ENCODE data around the gene CRISPLD2. TPM values are rescaled to one million over a fixed set of nuclear protein-coding genes. Genes with fewer than 3 reads are reported as not detected.

Gene CRISPLD2
- total and polyA plus RNA-seq, 10 of the 15 experiments (the other 5 are each of a cell fraction or from before 2014, with no cell fraction given): 0.03 to 0.30 (median 0.08) TPM; not detected in 5

- peaks cover 4 to 6% of the 10 kb centered on the region in 2 experiments; a peak in 3 of 4 replicates for H3K27me3 ChIP-seq (replicated peaks in 1 of 2; ENCODE audit: control insufficient read depth in 2 of 2, insufficient read depth in 2 of 2, low read length in 1 of 2)
- ChIA-PET CTCF (no interaction called here), RAD21 (ENCODE audit: unreplicated experiment) (no interaction called here), SMC1A (ENCODE audit: uncharacterized antibody, unreplicated experiment) (no interaction called here), POLR2A (no interaction called here)
- no peak overlapping the region for H3K9ac ChIP-seq (ENCODE audit: control insufficient read depth, insufficient read depth, low read length)
- no peaks in the 10 kb centered on the region for H3K79me2 ChIP-seq (ENCODE audit: control insufficient read depth, insufficient read depth, low read length)
- no peak overlapping the region for H3K27ac ChIP-seq (ENCODE audit: control insufficient read depth, insufficient read depth)
- H3K4me3 ChIP-seq: no peak overlapping the region
- H3K36me3 ChIP-seq (ENCODE audit: control insufficient read depth in 2 of 2, insufficient read depth in 2 of 2, low read length in 1 of 2): no peaks in the 10 kb centered on the region
- FAIRE-seq (no peak), ATAC-seq (no peak), DNase-seq (ENCODE audit: low read depth, low spot score) (no peak)
- no peak overlapping the region for H3K4me2 ChIP-seq (ENCODE audit: control insufficient read depth, insufficient read depth)
- H2AFZ ChIP-seq (ENCODE audit: control insufficient read depth, low read depth, low read length): no peak overlapping the region
- H3K9me3 ChIP-seq (replicated peaks; ENCODE audit: control insufficient read depth, insufficient read depth, low read length): no peaks in the 10 kb centered on the region
- TF ChIP-seq IRF4 (IDR thresholded peaks at IDR 0.05; ENCODE audit: low read depth, low read length) (no peak), RELB (IDR thresholded peaks at IDR 0.05; ENCODE audit: low read depth) (no peak), SMAD1 (IDR thresholded peaks at IDR 0.05; ENCODE audit: low read depth, partially characterized antibody) (no peak), HDAC6 (IDR thresholded peaks at IDR 0.05; ENCODE audit: unreplicated experiment) (no peak), EP300 (IDR thresholded peaks at IDR 0.05; ENCODE audit: borderline replicate concordance in 1 of 2, control insufficient read depth in 1 of 2, low read depth in 2 of 2, low read length in 2 of 2) (no peak), NFIC (IDR thresholded peaks at IDR 0.05; ENCODE audit: low read depth, low read length) (no peak), NFYB (IDR thresholded peaks at IDR 0.05; ENCODE audit: insufficient read depth, low read depth, low read length) (no peak), LARP7 (IDR thresholded peaks at IDR 0.05) (no peak), CHD4 (IDR thresholded peaks at IDR 0.05) (no peak), USF2 (IDR thresholded peaks at IDR 0.05; ENCODE audit: borderline replicate concordance, low read depth, low read length) (no peak)
- intact Hi-C loops (cut with micrococcal nuclease; ENCODE audit: unreplicated experiment) (no loop called here), in situ Hi-C loops (cut with MboI) (no loop called here)
- H3K4me1 ChIP-seq (ENCODE audit: control insufficient read depth, insufficient read depth, low read length): no peaks in the 10 kb centered on the region
- BruUV-seq (replicated peaks): no TSS peak
- 46% methylated on average over 8 of the region's 18 CpGs for WGBS (ENCODE audit: insufficient coverage, insufficient replicate concordance, low lambda C conversion rate, missing lambda C conversion rate)
- no peaks in the 10 kb centered on the region for H4K20me1 ChIP-seq (ENCODE audit: control insufficient read depth, insufficient read depth)
These were observed 22.1 kb downstream of the CRISPLD2 start for GRCh38 chr16:84841787-84842300.

Data from GM12878 (cell line).